WTC11 (cell line): ENCODE measurements around the gene KCNG1. TPM values are rescaled to one million over a fixed set of nuclear protein-coding genes. Genes with fewer than 3 reads are reported as not detected.

Experiments used
- ATAC-seq: fragments of 200-7000 bp; cut with Tn5 transposase; 2 replicates; pipeline ENCODE4 v1.10.0; 2021; ENCODE audit warnings: mild to moderate bottlenecking, moderate library complexity
- CTCF ChIA-PET: fragments of 300-600 bp; sonication (Branson Sonifier 250); formaldehyde crosslinking; loops from one replicate; lab custom pipeline; 2021; ENCODE audit warnings: antibody characterized with exemption; lab: Charles Lee
- POLR2A ChIA-PET: fragments of 350-600 bp; sonication (Branson Sonifier 250); formaldehyde crosslinking; loops from one replicate; lab custom pipeline; 2021; ENCODE audit warnings: antibody characterized with exemption; lab: Charles Lee
- DNase-seq: peaks from one replicate; pipeline ENCODE4 v3.0.0; 2021; ENCODE audit warnings: low spot score
- H3K27ac Mint-ChIP-seq: 2 replicates; pipeline ENCODE4 v1.8.0; 2021; ENCODE audit warnings: mixed read lengths
- H3K27me3 Mint-ChIP-seq: 2 replicates; pipeline ENCODE4 v1.8.0; 2021; ENCODE audit warnings: low read depth, mild to moderate bottlenecking, moderate library complexity, mixed read lengths
- H3K36me3 Mint-ChIP-seq: 2 replicates; pipeline ENCODE4 v1.8.0; 2021; ENCODE audit warnings: mixed read lengths
- H3K4me1 Mint-ChIP-seq: 2 replicates; pipeline ENCODE4 v1.8.0; 2022; ENCODE audit warnings: mixed read lengths
- H3K4me3 Mint-ChIP-seq: 2 replicates; pipeline ENCODE4 v1.8.0; 2021; ENCODE audit warnings: mild to moderate bottlenecking, moderate library complexity, mixed read lengths
- H3K9me3 Mint-ChIP-seq: 2 replicates; pipeline ENCODE4 v1.8.0; 2021; ENCODE audit warnings: mixed read lengths
- CREB1 ChIP-seq: sonication (generic); formaldehyde crosslinking; IDR thresholded peaks from 2 replicates; pipeline ENCODE4 v1.8.0; 2023; ENCODE audit warnings: mild to moderate bottlenecking, missing genetic modification reagents
- ELF4 ChIP-seq: sonication (generic); formaldehyde crosslinking; IDR thresholded peaks from 2 replicates; pipeline ENCODE4 v1.8.1; 2022; ENCODE audit warnings: low read depth, mild to moderate bottlenecking, moderate library complexity, missing genetic modification reagents
- EMX1 ChIP-seq: fragments of 250-450 bp; sonication (Bioruptor Pico); IDR thresholded peaks from 2 replicates; pipeline ENCODE4 v1.8.0; 2021; ENCODE audit warnings: mild to moderate bottlenecking
- FOXP1 ChIP-seq: sonication (generic); formaldehyde crosslinking; IDR thresholded peaks from 2 replicates; pipeline ENCODE4 v1.8.0; 2022; ENCODE audit warnings: missing genetic modification reagents, mild to moderate bottlenecking, moderate library complexity, borderline replicate concordance
- GRHL2 ChIP-seq: fragments of 250-450 bp; sonication (Bioruptor Pico); IDR thresholded peaks from 2 replicates; pipeline ENCODE4 v1.8.0; 2022; ENCODE audit warnings: mild to moderate bottlenecking, moderate library complexity; ENCODE audit not compliant: insufficient replicate concordance, severe bottlenecking
- HMGXB4 ChIP-seq: sonication (generic); formaldehyde crosslinking; IDR thresholded peaks from 2 replicates; pipeline ENCODE4 v1.8.1; 2023; ENCODE audit warnings: mild to moderate bottlenecking, moderate library complexity, missing genetic modification reagents
- IRF2 ChIP-seq: sonication (generic); formaldehyde crosslinking; IDR thresholded peaks from 2 replicates; pipeline ENCODE4 v1.8.0; 2022; ENCODE audit warnings: low read depth, missing genetic modification reagents, borderline replicate concordance
- OVOL2 ChIP-seq: fragments of 250-450 bp; sonication (Bioruptor Pico); IDR thresholded peaks from 2 replicates; pipeline ENCODE4 v1.9.0; 2021; ENCODE audit warnings: mild to moderate bottlenecking, borderline replicate concordance
- RELA ChIP-seq: sonication (generic); formaldehyde crosslinking; IDR thresholded peaks from 2 replicates; pipeline ENCODE4 v1.8.1; 2022; ENCODE audit warnings: missing genetic modification reagents, mild to moderate bottlenecking, borderline replicate concordance
- SMAD3 ChIP-seq: sonication (generic); formaldehyde crosslinking; IDR thresholded peaks from 2 replicates; pipeline ENCODE4 v1.8.0; 2022; ENCODE audit warnings: missing genetic modification reagents, mild to moderate bottlenecking, borderline replicate concordance
- SMAD4 ChIP-seq: sonication (generic); formaldehyde crosslinking; IDR thresholded peaks from 2 replicates; pipeline ENCODE4 v1.8.0; 2022; ENCODE audit warnings: mild to moderate bottlenecking, missing genetic modification reagents
- TCF7 ChIP-seq: sonication (generic); formaldehyde crosslinking; IDR thresholded peaks from 2 replicates; pipeline ENCODE4 v1.8.0; 2022; ENCODE audit warnings: mild to moderate bottlenecking, low read depth, missing genetic modification reagents, moderate library complexity
- ZNF121 ChIP-seq: sonication (generic); formaldehyde crosslinking; IDR thresholded peaks from 2 replicates; pipeline ENCODE4 v1.8.0; 2023; ENCODE audit warnings: missing genetic modification reagents
- ZNF219 ChIP-seq: sonication (generic); formaldehyde crosslinking; IDR thresholded peaks from 2 replicates; pipeline ENCODE4 v1.8.0; 2023; ENCODE audit warnings: missing genetic modification reagents, mild to moderate bottlenecking, borderline replicate concordance
- ZNF232 ChIP-seq: sonication (generic); formaldehyde crosslinking; IDR thresholded peaks from 2 replicates; pipeline ENCODE4 v1.8.0; 2022; ENCODE audit warnings: mild to moderate bottlenecking, missing genetic modification reagents
- ZNF263 ChIP-seq: sonication (generic); formaldehyde crosslinking; IDR thresholded peaks from 2 replicates; pipeline ENCODE4 v1.8.1; 2022; ENCODE audit warnings: low read depth, mild to moderate bottlenecking, moderate library complexity, missing genetic modification reagents
- ZNF317 ChIP-seq: sonication (generic); formaldehyde crosslinking; IDR thresholded peaks from 2 replicates; pipeline ENCODE4 v1.8.1; 2023; ENCODE audit warnings: low read depth, mild to moderate bottlenecking, moderate library complexity, missing genetic modification reagents, borderline replicate concordance
- ZNF416 ChIP-seq: fragments of 250-450 bp; sonication (Bioruptor Pico); IDR thresholded peaks from 2 replicates; pipeline ENCODE4 v1.9.0; 2021; ENCODE audit warnings: mild to moderate bottlenecking, inconsistent platforms
- ZNF425 ChIP-seq: fragments of 250-450 bp; sonication (Bioruptor Pico); conservative IDR thresholded peaks from 2 replicates; pipeline ENCODE4 v1.9.0; 2021; ENCODE audit warnings: mild to moderate bottlenecking
- ZNF671 ChIP-seq: fragments of 250-450 bp; sonication (Bioruptor Pico); IDR thresholded peaks from 2 replicates; pipeline ENCODE4 v1.8.0; 2021; ENCODE audit warnings: mild to moderate bottlenecking
- total RNA-seq: library from RNA; stranded (reverse); gene quantifications from 3 replicates; pipeline ENCODE4 v1.2.3, GENCODE V29; 2021
- TF ChIP-seq, protein P1 (sequence below): sonication (generic); formaldehyde crosslinking; conservative IDR thresholded peaks from 2 replicates; pipeline ENCODE4 v1.8.1; 2023; ENCODE audit warnings: mild to moderate bottlenecking, low read depth, missing genetic modification reagents, moderate library complexity
- TF ChIP-seq, protein P2 (sequence below): sonication (generic); formaldehyde crosslinking; conservative IDR thresholded peaks from 2 replicates; pipeline ENCODE4 v1.8.1; 2022; ENCODE audit warnings: mild to moderate bottlenecking, missing genetic modification reagents
- TF ChIP-seq, protein P3 (sequence below): sonication (generic); formaldehyde crosslinking; IDR thresholded peaks from 2 replicates; pipeline ENCODE4 v1.8.1; 2023; ENCODE audit warnings: mild to moderate bottlenecking, missing genetic modification reagents
- TF ChIP-seq, protein P4 (sequence below): fragments of 200-600 bp; IDR thresholded peaks from 2 replicates; pipeline ENCODE4 v1.8.0; 2022; ENCODE audit warnings: antibody characterized with exemption

KCNG1 gene
- total RNA-seq, 1 experiment from 2014 or later = 34.6 TPM

DNA sequence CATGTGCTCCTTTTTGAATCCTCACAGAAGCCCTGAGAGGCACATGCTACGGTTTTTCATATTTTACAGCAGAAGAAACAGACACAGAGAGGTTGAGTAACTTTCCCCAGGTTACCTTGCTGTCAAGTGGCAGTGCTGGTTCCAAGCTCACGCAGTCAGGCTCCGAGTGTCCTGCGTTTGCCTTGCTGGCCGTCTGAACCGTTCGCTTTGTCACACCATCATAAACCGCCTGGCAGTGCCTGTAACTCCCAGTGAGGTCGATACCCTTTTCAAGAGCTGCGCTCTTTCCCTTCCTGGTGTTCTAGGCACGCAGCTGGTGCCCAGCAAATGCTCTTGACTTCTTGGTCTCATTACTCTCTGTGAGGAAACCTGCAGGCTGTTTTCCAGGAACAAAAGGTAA lies 31.3 kb upstream of the KCNG1 start:
- H3K27me3 Mint-ChIP-seq = peaks cover 4% of the 10 kb centered on the region
- ChIA-PET CTCF (interaction anchor here (1.5 to 1.8 kb wide), 2 partner anchors 12 to 39 kb away, joined by 4 to 5 read pairs; no protein-coding TSS in a partner anchor), POLR2A (no interaction called here)
- H3K4me3 Mint-ChIP-seq = no peak overlapping the region
- no peak for TF ChIP-seq ZNF263 (CRISPR knock-in tag)
- no peak for TF ChIP-seq HMGXB4 (CRISPR knock-in tag)
- TF ChIP-seq, protein P1, sequence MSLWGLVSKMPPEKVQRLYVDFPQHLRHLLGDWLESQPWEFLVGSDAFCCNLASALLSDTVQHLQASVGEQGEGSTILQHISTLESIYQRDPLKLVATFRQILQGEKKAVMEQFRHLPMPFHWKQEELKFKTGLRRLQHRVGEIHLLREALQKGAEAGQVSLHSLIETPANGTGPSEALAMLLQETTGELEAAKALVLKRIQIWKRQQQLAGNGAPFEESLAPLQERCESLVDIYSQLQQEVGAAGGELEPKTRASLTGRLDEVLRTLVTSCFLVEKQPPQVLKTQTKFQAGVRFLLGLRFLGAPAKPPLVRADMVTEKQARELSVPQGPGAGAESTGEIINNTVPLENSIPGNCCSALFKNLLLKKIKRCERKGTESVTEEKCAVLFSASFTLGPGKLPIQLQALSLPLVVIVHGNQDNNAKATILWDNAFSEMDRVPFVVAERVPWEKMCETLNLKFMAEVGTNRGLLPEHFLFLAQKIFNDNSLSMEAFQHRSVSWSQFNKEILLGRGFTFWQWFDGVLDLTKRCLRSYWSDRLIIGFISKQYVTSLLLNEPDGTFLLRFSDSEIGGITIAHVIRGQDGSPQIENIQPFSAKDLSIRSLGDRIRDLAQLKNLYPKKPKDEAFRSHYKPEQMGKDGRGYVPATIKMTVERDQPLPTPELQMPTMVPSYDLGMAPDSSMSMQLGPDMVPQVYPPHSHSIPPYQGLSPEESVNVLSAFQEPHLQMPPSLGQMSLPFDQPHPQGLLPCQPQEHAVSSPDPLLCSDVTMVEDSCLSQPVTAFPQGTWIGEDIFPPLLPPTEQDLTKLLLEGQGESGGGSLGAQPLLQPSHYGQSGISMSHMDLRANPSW (CRISPR knock-in tag) = no peak
- TF ChIP-seq ZNF671 (CRISPR knock-in tag) = no peak
- no peak for TF ChIP-seq GRHL2 (CRISPR knock-in tag)
- TF ChIP-seq IRF2 (CRISPR knock-in tag) = no peak
- peaks cover 11% of the 10 kb centered on the region for H3K9me3 Mint-ChIP-seq
- H3K4me1 Mint-ChIP-seq = peaks cover 5% of the 10 kb centered on the region
- no peak for DNase-seq
- H3K27ac Mint-ChIP-seq = no peak overlapping the region
- no peak for ATAC-seq
- no peaks in the 10 kb centered on the region for H3K36me3 Mint-ChIP-seq

GRCh38 chr20:51050531-51051075 lies 27.7 kb upstream of the KCNG1 start:
- no peak for ATAC-seq
- H3K9me3 Mint-ChIP-seq = peaks cover 11% of the 10 kb centered on the region
- no peak overlapping the region for H3K27ac Mint-ChIP-seq
- TF ChIP-seq, protein P2, sequence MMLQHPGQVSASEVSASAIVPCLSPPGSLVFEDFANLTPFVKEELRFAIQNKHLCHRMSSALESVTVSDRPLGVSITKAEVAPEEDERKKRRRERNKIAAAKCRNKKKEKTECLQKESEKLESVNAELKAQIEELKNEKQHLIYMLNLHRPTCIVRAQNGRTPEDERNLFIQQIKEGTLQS (CRISPR knock-in tag) = no peak
- TF ChIP-seq, protein P3, sequence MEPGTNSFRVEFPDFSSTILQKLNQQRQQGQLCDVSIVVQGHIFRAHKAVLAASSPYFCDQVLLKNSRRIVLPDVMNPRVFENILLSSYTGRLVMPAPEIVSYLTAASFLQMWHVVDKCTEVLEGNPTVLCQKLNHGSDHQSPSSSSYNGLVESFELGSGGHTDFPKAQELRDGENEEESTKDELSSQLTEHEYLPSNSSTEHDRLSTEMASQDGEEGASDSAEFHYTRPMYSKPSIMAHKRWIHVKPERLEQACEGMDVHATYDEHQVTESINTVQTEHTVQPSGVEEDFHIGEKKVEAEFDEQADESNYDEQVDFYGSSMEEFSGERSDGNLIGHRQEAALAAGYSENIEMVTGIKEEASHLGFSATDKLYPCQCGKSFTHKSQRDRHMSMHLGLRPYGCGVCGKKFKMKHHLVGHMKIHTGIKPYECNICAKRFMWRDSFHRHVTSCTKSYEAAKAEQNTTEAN = no peak
- TF ChIP-seq EMX1 (CRISPR knock-in tag) = no peak
- TF ChIP-seq ELF4 (CRISPR knock-in tag) = no peak
- no peak for TF ChIP-seq ZNF121 (CRISPR knock-in tag)
- no peak for TF ChIP-seq ZNF317 (CRISPR knock-in tag)
- TF ChIP-seq ZNF232 (CRISPR knock-in tag) = no peak
- TF ChIP-seq TCF7 (CRISPR knock-in tag) = no peak
- TF ChIP-seq IRF2 (CRISPR knock-in tag) = no peak
- TF ChIP-seq ZNF425 (CRISPR knock-in tag) = no peak
- no peak for TF ChIP-seq CREB1
- TF ChIP-seq RELA (CRISPR knock-in tag) = no peak
- TF ChIP-seq, protein P4, sequence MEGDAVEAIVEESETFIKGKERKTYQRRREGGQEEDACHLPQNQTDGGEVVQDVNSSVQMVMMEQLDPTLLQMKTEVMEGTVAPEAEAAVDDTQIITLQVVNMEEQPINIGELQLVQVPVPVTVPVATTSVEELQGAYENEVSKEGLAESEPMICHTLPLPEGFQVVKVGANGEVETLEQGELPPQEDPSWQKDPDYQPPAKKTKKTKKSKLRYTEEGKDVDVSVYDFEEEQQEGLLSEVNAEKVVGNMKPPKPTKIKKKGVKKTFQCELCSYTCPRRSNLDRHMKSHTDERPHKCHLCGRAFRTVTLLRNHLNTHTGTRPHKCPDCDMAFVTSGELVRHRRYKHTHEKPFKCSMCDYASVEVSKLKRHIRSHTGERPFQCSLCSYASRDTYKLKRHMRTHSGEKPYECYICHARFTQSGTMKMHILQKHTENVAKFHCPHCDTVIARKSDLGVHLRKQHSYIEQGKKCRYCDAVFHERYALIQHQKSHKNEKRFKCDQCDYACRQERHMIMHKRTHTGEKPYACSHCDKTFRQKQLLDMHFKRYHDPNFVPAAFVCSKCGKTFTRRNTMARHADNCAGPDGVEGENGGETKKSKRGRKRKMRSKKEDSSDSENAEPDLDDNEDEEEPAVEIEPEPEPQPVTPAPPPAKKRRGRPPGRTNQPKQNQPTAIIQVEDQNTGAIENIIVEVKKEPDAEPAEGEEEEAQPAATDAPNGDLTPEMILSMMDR = no peak
- TF ChIP-seq OVOL2 (CRISPR knock-in tag) = no peak
- TF ChIP-seq SMAD3 (CRISPR knock-in tag) = no peak
- no peak for TF ChIP-seq SMAD4 (CRISPR knock-in tag)
- no peak for TF ChIP-seq FOXP1
- TF ChIP-seq ZNF219 (CRISPR knock-in tag) = no peak
- TF ChIP-seq ZNF416 (CRISPR knock-in tag) = no peak
- TF ChIP-seq, all 79 proteins: peak for 0
- ChIA-PET POLR2A (no interaction called here), CTCF (interaction anchor here (2.2 kb wide), 1 partner anchor 8 kb away, joined by 8 read pairs; no protein-coding TSS in a partner anchor)
- Mint-ChIP-seq H3K36me3 (no peaks in the 10 kb centered on the region), H3K4me3 (no peak overlapping the region), H3K27me3 (peaks cover 4% of the 10 kb centered on the region), H3K4me1 (no peaks in the 10 kb centered on the region)
- no peak for DNase-seq
